ENCODE data around the gene MRPL58. TPM values are rescaled to one million over a fixed set of nuclear protein-coding genes. Genes with fewer than 3 reads are reported as not detected.
A peak's percentile ranks its signal among the peaks of the same experiment; 100 is the strongest.
"Not testable (repeated sequence)": the region's sequence is repeated elsewhere in the genome, so short reads cannot be mapped to it uniquely, and the experiment has no call there.

Gene MRPL58
- total RNA-seq, 1 experiment from 2014 or later = 92.6 TPM

GRCh38 chr17:74981979-74982662, 30.3 kb upstream of the MRPL58 start:
- peak; percentile 61 for DNase-seq (ENCODE audit: low read depth, low spot score)
- in situ Hi-C loops (cut with HindIII; ENCODE audit: low pct_unique_long_range_greater_than_20kb, low sequenced_read_pairs) = no loop called here

GRCh38 chr17:74982663-74983313, 29.7 kb upstream of the MRPL58 start:
- in situ Hi-C loops (cut with HindIII; ENCODE audit: low pct_unique_long_range_greater_than_20kb, low sequenced_read_pairs) = not testable (repeated sequence)
- DNase-seq (ENCODE audit: low read depth, low spot score) = peak; percentile 38

- no peak for DNase-seq (ENCODE audit: low read depth, low spot score)
- in situ Hi-C loops (cut with HindIII; ENCODE audit: low pct_unique_long_range_greater_than_20kb, low sequenced_read_pairs) = no loop called here
Measured at GRCh38 chr17:74986206-74986576, 26.3 kb upstream of the MRPL58 start.

GRCh38 chr17:74987418-74987908, 25.0 kb upstream of the MRPL58 start, which contains the start of gene CDR2L:
Gene CDR2L (plus strand): TSS chr17:74987632. CDS start chr17:74988044, 412 bp downstream.
- peak; percentile 94 for DNase-seq (ENCODE audit: low read depth, low spot score)
- in situ Hi-C loops (cut with HindIII; ENCODE audit: low pct_unique_long_range_greater_than_20kb, low sequenced_read_pairs) = no loop called here

- peak; percentile 44 for DNase-seq (ENCODE audit: low read depth, low spot score)
- in situ Hi-C loops (cut with HindIII; ENCODE audit: low pct_unique_long_range_greater_than_20kb, low sequenced_read_pairs) = no loop called here
Measured at GRCh38 chr17:74987909-74988711, 24.4 kb upstream of the MRPL58 start.

- in situ Hi-C loops (cut with HindIII; ENCODE audit: low pct_unique_long_range_greater_than_20kb, low sequenced_read_pairs) = no loop called here
Measured at GRCh38 chr17:74990581-74991105, 21.8 kb upstream of the MRPL58 start.

GRCh38 chr17:74992223-74992622, 20.2 kb upstream of the MRPL58 start:
- in situ Hi-C loops (cut with HindIII; ENCODE audit: low pct_unique_long_range_greater_than_20kb, low sequenced_read_pairs) = no loop called here
- DNase-seq (ENCODE audit: low read depth, low spot score) = no peak

More at GRCh38 chr17:74990581-74991105, 21.8 kb upstream of the MRPL58 start:
- DNase-seq (ENCODE audit: low read depth, low spot score) = no peak

- DNase-seq (ENCODE audit: low read depth, low spot score) = no peak
- in situ Hi-C loops (cut with HindIII; ENCODE audit: low pct_unique_long_range_greater_than_20kb, low sequenced_read_pairs) = no loop called here
Measured at GRCh38 chr17:74994440-74994839, 18.0 kb upstream of the MRPL58 start.

- DNase-seq (ENCODE audit: low read depth, low spot score) = no peak
- in situ Hi-C loops (cut with HindIII; ENCODE audit: low pct_unique_long_range_greater_than_20kb, low sequenced_read_pairs) = no loop called here
Measured at GRCh38 chr17:74995847-74996246, 16.6 kb upstream of the MRPL58 start.

- in situ Hi-C loops (cut with HindIII; ENCODE audit: low pct_unique_long_range_greater_than_20kb, low sequenced_read_pairs) = no loop called here
- no peak for DNase-seq (ENCODE audit: low read depth, low spot score)
Measured at GRCh38 chr17:74998783-74999182, 13.7 kb upstream of the MRPL58 start.

GRCh38 chr17:74999523-74999922, 12.9 kb upstream of the MRPL58 start:
- DNase-seq (ENCODE audit: low read depth, low spot score) = no peak
- in situ Hi-C loops (cut with HindIII; ENCODE audit: low pct_unique_long_range_greater_than_20kb, low sequenced_read_pairs) = no loop called here

GRCh38 chr17:75001915-75002843, 10.3 kb upstream of the MRPL58 start:
- in situ Hi-C loops (cut with HindIII; ENCODE audit: low pct_unique_long_range_greater_than_20kb, low sequenced_read_pairs) = no loop called here
- no peak for DNase-seq (ENCODE audit: low read depth, low spot score)

- DNase-seq (ENCODE audit: low read depth, low spot score) = no peak
- in situ Hi-C loops (cut with HindIII; ENCODE audit: low pct_unique_long_range_greater_than_20kb, low sequenced_read_pairs) = no loop called here
Measured at GRCh38 chr17:75003070-75003956, 9.2 kb upstream of the MRPL58 start.

- no peak for DNase-seq (ENCODE audit: low read depth, low spot score)
- in situ Hi-C loops (cut with HindIII; ENCODE audit: low pct_unique_long_range_greater_than_20kb, low sequenced_read_pairs) = no loop called here
Measured at GRCh38 chr17:75003957-75004355, 8.5 kb upstream of the MRPL58 start.

GRCh38 chr17:75004371-75004770, 8.1 kb upstream of the MRPL58 start:
- no peak for DNase-seq (ENCODE audit: low read depth, low spot score)
- in situ Hi-C loops (cut with HindIII; ENCODE audit: low pct_unique_long_range_greater_than_20kb, low sequenced_read_pairs) = no loop called here

GRCh38 chr17:75005291-75005690, 7.2 kb upstream of the MRPL58 start:
- no peak for DNase-seq (ENCODE audit: low read depth, low spot score)
- in situ Hi-C loops (cut with HindIII; ENCODE audit: low pct_unique_long_range_greater_than_20kb, low sequenced_read_pairs) = no loop called here

Measured in SK-MEL-5 (cell line).